ENCODE results near the gene TAS2R3.

- peak; percentile 12 for TF ChIP-seq CTCF (IDR thresholded peaks at IDR 0.05; ENCODE audit: insufficient read depth, low read length)
- no peak for TF ChIP-seq GABPA (IDR thresholded peaks at IDR 0.05; ENCODE audit: low read depth)
- TF ChIP-seq POLR2AphosphoS5 (IDR thresholded peaks at IDR 0.05; ENCODE audit: low read depth) = no peak
- no peak for TF ChIP-seq SPI1 (IDR thresholded peaks at IDR 0.05; ENCODE audit: borderline replicate concordance, low read depth)
Measured at GRCh38 chr7:141754939-141755338, 9.0 kb upstream of the TAS2R3 start.

Data from HL-60 (cell line).